ENCODE data around the gene PTGDS. TPM values are rescaled to one million over a fixed set of nuclear protein-coding genes. Genes with fewer than 3 reads are reported as not detected.

Gene PTGDS
- total RNA-seq, 1 experiment from 2014 or later, result 2.2 TPM

- TF ChIP-seq ZSCAN18 (CRISPR knock-in tag; IDR thresholded peaks at IDR 0.05), result no peak
- TF ChIP-seq GRHL2 (CRISPR knock-in tag; IDR thresholded peaks at IDR 0.05; ENCODE audit: insufficient replicate concordance, severe bottlenecking), result no peak
- TF ChIP-seq ZBTB43 (CRISPR knock-in tag; IDR thresholded peaks at IDR 0.05), result no peak
- no peak for TF ChIP-seq AFF4 (CRISPR knock-in tag; IDR thresholded peaks at IDR 0.05; ENCODE audit: borderline replicate concordance)
- no peak for TF ChIP-seq NR1H2 (CRISPR knock-in tag; IDR thresholded peaks at IDR 0.05)
- TF ChIP-seq HMGXB4 (CRISPR knock-in tag; IDR thresholded peaks at IDR 0.05), result no peak
- no peak for TF ChIP-seq IRF1 (CRISPR knock-in tag; IDR thresholded peaks at IDR 0.05)
- TF ChIP-seq EMX1 (CRISPR knock-in tag; IDR thresholded peaks at IDR 0.05), result no peak
Measured at GRCh38 chr9:137030006-137030405, 52.7 kb downstream of the PTGDS start (continued).

- ATAC-seq, result no peak
- 0 out of 2 replicates have a peak, but pooled peaks cover 2% of the 10 kb centered on the region for H3K4me1 Mint-ChIP-seq
- ChIA-PET POLR2A (interaction anchor here (0.6 kb wide), 1 partner anchor 40 kb away, joined by 3 read pairs; no protein-coding TSS in a partner anchor), CTCF (interaction anchor here (1.1 to 4.1 kb wide), 17 partner anchors 10 to 268 kb away, joined by 3 to 53 read pairs (median 14); partner anchors contain the start of genes CLIC3, ENTPD2, NPDC1 and PTGDS)
- no peak overlapping the region for H3K27ac Mint-ChIP-seq
- H3K9me3 Mint-ChIP-seq, result no peaks in the 10 kb centered on the region
- H3K27me3 Mint-ChIP-seq (ENCODE audit: low read depth), result peaks cover 17% of the 10 kb centered on the region
- no peak overlapping the region for H3K4me3 Mint-ChIP-seq
- H3K36me3 Mint-ChIP-seq, result no peaks in the 10 kb centered on the region
- no peak for DNase-seq (ENCODE audit: low spot score)
- no peak for TF ChIP-seq NR2C2 (CRISPR knock-in tag; IDR thresholded peaks at IDR 0.05)
- TF ChIP-seq PRRX2 (CRISPR knock-in tag; IDR thresholded peaks at IDR 0.05), result no peak
- no peak for TF ChIP-seq CTCF (IDR thresholded peaks at IDR 0.05)
- no peak for TF ChIP-seq SOX15 (CRISPR knock-in tag; IDR thresholded peaks at IDR 0.05)
- no peak for TF ChIP-seq ZNF512 (CRISPR knock-in tag; IDR thresholded peaks at IDR 0.05; ENCODE audit: borderline replicate concordance)
- TF ChIP-seq OVOL2 (CRISPR knock-in tag; IDR thresholded peaks at IDR 0.05; ENCODE audit: borderline replicate concordance), result no peak
- no peak for TF ChIP-seq CBFB (CRISPR knock-in tag; IDR thresholded peaks at IDR 0.05; ENCODE audit: low read depth)
- TF ChIP-seq ZNF671 (CRISPR knock-in tag; IDR thresholded peaks at IDR 0.05), result no peak
- TF ChIP-seq USF2 (CRISPR knock-in tag; IDR thresholded peaks at IDR 0.05), result no peak
- TF ChIP-seq ZNF425 (CRISPR knock-in tag; conservative IDR thresholded peaks at IDR 0.05), result no peak
Measured at GRCh38 chr9:137030538-137031527, 53.5 kb downstream of the PTGDS start.
